Stimulated activated naive CD4-positive, alpha-beta T cell (primary cell): ENCODE data around the gene NGB.
"Not testable (repeated sequence)": the region's sequence is repeated elsewhere in the genome, so short reads cannot be mapped to it uniquely, and the experiment has no call there.

Source experiments
- DNase-seq, 6 experiments: peaks; one replicate each; lab custom pipeline; 2025; lab: John Stamatoyannopoulos, UW

Gene NGB, protein sequence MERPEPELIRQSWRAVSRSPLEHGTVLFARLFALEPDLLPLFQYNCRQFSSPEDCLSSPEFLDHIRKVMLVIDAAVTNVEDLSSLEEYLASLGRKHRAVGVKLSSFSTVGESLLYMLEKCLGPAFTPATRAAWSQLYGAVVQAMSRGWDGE

DNA sequence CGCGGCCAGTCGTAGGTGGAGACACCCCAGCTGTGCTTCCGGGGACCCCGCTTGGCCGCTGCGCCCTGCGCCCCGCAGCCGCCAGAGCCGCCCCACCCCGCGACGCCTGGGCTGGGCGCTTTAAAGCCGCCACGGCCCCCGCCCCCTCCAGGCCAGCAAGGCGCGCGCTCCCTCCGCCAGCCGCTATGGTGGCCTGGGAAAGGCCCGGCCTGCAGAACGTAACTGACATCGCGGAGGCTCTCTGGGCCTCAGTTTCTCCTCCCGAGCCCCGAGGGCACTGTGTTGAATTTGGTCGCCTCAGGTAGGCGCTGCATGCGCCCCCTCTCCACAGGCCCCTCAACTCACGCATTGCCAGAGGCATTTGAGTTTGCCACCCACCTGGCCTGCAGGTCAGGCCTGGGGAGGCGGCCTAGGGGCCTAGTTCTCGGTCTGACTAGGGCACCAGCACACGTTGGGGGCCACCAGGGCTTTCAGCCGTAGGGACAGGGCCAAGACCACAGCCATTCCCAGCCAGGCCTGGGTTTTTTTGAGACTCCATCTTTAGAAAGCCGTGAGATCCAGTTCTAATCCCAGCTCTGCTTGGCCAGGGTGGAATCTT is at the start of gene NGB:
Gene NGB (minus strand): TSS at position 94 of the 598 bp plus-strand sequence. CDS start 269 bp downstream, outside the sequence.
- no peak for DNase-seq

DNA sequence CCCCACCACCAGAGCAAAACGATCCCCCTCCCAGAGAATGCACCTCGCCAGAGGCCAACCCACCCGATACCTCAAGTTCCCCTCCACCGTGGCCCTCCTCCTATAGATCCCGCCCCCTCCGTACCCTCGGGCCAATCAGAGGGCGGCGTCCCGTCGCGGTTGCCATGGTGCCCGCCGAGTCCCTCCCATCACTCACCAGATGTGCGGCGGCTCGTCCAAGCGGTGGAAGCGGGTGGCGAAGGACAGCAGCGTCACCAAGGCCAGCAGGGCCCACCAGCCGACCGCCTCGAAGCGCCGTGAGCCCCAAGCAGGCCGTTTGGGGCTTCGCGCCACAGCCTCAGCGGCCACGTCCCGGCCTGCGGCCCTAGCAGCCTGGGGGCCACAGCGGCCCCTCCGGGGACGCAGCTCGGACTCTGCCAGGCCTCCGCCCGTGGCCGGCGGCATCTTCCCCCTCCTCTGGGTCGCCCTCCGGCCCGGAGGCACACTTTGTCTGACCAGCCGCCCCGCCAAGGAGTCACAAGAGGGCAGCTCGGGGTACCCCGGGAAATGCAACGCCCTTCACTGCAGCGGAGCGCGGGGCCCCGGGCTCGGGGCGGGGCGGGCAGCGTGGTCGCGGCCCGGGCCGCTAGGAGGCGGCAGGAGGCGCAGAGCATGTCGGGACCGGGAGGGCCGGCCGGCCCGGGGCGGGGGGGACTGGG is 49.4 kb upstream of the NGB start, which contains the start of gene POMT2:
Gene POMT2 (minus strand): TSS at position 646 of the 698 bp plus-strand sequence. CDS start 202 bp downstream, at position 444.
- DNase-seq = peak; percentile 82 to 90 (median 89)

DNA sequence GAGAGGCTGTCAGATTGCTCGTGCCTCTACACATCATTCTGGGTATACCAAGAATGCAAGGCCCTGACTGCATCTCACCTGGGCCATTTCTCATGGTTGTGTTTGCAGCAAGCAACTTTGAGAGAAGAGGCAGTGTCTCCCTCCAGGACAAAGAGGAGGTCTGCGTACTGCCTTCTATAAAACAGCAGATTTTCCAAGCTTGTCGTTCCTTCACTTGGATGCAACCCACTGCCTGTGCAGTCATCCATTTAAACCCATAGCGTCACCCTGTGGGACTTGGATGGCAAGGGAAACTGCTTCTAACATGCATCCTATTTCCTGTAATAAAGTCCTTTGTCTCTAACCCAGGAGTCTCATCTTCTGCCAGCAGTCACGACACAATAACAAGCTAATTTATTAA is 48.4 kb upstream of the NGB start:
- no peak for DNase-seq

DNA sequence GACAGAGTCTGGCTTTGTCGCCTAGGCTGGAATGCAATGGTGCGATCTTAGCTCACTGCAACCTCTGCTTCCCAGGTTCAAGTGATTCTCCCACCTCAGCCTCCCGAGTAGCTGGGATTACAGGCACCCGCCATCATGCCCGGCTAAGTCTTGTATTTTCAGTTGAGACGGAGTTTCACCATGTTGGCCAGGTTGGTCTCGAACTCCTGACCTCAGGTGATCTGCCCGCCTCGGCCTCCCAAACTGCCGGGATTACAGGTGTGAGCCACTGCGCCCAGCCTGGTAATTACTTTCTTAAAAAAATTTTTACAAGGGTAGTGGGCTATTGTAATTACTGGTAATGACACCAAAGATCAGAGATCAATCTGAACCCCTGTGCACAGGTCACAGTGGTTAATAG is 47.8 kb upstream of the NGB start:
- DNase-seq = not testable (repeated sequence)

DNA sequence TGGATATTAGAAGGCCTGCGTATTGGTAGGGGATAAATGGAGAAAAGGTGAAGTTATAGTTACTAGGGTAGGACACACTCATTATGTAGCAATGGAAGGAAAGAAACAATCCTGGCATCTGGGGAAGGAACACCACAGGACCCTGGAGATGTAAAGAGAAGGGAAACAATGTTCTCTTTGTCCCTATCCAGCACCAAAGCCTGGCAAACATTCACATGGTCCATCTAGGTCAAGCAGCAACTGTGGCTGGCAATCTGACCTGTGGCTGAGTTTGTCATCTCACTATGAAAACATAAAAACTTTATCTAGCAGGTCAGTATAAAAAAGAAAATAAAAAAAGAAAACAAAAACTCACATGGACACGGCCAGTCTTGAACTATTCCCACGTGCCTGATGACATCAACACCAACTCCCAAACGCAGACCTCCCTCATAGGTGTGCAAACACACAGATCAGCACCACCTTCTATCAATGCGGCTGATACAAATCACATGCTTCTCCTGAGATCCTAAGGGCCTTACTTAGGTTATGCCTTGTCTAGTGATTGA is 47.1 kb upstream of the NGB start:
- no peak for DNase-seq

DNA sequence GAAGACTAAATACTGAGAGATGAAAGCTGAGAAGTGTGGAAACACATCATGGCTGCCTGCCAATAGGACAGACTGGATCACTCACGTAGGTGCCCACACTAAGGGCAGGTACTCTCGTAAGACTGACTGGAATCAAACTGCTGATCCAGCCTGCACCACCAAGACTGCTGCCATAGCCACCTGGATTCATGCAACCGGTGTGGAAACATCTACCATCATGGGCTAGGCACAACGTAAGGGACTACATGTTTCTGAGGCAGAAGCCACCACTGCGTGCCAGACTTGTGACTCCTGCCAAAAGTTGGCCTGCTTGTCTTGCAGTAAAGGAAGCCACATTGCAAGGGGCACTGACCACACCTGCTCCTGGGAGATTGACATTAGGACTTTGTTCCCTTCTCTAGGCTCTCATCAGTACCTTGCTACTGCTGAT is 45.9 kb upstream of the NGB start:
- DNase-seq = no peak

DNA sequence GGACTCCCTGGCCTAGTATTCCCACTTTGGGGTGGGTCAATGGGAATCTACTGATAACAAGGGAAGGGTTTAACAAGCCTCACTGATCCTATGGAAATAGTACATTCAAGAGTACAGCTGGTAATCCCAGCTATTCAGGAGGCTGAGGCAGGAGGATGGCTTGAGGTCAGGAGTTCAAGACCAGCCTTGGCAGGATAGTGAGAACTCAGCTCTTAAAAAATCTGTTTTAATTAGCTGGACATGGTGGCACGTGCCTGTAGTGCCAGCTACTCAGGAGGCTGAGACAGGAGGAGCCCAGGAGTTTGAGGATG is 45.1 kb upstream of the NGB start:
- DNase-seq = no peak

DNA sequence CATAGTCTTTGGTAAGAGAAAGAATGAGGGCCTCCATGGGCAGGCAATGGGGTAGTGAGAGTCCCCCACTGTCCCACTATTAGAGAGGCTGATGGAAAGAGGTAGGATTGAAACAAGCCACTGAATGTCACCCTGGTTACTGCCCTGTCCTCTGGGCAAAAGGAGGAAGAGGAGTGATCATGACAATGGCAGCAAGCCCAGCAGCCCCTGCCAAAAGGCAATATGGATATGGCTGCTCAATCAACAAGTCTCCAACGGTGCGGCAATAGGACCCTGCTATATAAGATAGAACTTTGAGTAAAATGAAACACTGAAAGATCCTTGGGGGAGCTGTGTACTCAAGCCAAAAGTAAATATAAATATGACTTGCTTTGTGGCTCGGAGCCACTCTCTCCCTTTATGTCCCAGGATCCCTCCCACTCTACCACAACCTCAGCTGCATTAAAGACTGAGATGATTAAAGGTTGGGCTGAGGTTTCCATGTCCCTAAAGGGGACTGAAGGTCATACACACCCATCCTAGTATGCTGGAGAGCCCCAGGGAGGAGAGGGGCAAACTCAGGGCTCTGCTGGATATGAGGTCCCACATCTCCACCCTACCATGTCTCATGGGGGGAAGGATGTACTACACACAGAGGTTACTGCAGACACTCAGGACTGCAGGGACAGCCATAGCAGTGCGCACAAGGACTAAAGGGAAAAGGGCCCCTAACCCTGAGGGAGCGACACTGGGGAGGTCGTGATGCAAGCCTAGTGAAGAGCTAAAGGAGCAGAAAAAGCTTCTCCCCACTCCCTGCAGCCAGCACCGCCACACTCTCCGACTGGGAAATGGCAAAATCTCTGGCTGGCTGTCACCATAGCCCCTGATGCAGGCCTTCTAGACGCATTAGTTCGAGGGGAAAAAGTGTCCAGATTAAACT is 43.8 kb upstream of the NGB start:
- no peak for DNase-seq

DNA sequence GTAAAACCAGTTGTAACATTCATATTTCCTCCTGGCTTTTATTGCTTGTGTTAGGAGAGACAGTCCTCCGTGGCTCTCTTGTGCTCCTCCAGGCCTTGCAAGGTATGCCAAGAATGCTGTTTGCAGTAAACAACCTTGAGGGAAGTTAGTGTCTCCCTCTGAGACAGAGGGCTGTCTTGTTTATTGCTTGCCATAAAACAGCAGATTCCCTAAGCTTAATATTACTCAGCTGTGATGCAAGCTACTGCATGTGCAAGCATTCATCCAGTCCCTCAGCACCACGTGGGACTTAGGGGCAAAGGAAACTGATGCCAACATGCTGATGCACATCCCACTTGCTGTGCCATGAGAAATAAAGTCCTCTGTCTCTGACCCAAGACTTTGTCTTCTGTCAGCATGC is 43.0 kb upstream of the NGB start:
- DNase-seq = no peak

DNA sequence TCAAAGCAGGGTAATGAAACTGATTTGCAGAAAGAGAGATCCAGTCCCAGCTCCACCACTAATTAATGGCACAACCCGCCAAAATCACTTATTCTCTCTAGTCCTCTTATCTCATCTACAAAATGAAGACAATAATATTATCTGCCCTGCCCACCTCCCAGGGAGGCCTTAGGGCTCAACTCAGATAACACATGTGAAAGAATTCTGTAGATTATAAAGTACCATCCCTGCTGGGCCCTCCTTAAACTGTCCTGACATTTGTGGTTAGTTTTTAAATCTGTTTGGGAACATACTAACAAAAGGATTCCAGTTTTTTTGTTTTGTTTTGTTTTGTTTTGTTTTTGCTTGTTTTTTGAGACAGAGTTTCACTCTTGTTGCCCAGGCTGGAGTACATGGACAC is 42.4 kb upstream of the NGB start:
- DNase-seq = no peak

DNA sequence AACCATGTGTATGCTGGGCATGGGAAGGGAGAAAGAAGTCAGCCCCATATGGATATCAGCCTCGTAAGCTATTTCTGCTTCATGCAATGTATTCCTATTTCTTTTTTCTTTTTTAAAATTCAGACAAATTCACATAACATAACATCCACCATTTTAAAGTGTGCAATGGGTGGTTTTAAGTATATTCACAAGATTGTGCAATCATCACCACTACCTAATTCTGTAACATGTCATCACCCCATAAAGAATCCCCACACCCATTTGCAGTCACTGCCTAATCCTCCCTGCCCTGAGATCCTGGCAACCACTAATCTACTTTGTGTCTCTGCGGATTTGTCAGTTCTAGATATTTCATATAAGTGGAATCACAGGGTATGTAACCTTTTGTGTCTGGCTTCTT is 40.2 kb upstream of the NGB start:
- no peak for DNase-seq

DNA sequence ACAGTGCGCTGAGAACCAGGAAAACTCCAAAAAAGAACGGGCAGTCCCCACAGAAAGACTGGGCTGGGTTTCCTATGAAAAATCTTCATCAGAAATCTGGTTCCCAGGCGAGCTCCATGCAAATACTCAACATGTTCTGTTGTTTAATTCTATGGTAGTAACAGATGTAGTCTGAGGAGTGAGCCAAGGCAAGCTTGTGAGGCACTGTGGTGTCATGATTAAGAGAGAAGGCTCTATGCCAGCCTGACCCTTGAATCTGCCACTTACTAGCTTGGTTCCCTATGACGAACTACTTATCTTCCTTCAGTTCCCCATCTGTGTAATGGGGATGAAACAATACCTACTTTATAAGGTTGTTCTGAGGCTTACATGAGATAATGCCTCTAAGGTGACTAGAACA is 39.0 kb upstream of the NGB start:
- no peak for DNase-seq

DNA sequence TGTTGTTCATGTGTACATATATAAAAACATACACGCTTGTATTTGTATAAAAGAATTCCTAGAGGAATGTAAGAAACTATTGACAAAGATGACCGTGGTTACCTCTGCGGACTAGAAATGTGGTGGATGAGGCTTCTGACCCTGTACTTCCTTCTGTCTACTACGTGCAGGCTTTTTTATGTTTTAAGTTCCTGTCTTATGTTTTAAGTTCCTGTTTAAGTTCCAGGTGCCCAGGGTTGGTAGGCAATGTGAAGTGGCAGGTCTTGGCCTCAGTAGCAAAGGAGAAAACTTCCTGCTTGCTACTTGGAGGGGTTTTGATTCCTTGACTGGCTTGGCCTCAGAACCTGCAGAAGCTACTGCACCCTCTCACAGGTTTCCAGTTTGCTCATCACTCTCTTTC is 38.1 kb upstream of the NGB start:
- DNase-seq = no peak

DNA sequence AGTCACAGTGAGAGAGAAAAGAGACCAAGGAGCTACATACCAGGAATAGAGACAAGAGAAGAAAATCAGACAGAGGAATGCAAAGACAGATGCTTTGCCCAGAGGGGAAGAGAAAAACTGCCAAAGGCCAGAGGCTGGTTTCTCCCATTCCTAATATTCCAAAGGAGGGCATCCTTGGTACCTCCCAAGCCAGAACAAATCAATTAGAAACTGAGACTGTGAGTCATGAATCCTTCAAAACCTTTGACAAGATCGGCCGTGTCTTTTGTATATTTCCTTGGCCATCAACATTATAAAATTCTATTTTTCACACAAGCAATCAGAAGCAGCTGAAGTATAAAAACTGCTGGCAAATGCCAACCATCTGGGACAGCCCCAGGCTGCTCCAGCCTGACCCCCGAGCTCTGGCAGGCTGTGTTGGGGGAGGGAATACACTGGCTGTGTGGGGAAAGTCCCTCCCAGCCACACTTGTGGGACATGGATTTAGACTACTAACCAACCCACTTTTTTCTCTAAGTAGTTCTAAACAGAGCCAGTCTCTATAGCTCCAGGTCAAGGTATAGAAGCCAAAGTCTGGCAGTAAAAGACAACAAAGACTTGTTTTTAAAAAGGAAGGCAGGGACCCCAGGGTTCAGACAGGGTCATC is 36.0 kb upstream of the NGB start:
- DNase-seq = no peak

DNA sequence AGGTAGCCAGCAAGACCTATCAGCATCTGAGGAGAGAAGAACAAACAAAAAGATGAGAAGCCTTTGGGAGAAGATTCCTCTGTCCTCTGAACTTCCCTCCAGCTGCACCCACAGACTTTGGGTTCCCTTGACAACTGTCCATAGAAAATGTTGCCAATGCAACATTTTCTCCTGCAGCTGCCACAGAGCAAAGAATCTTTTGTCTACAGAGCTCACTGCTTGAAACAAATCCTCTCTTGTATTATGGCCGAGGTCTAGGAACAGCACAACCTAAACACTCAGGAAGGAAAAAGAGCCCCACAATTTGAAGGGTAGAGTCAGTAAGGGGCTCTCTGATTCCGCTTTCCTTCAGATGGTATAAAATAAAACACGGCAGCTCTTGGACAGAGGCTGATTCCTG is 35.4 kb upstream of the NGB start:
- no peak for DNase-seq

DNA sequence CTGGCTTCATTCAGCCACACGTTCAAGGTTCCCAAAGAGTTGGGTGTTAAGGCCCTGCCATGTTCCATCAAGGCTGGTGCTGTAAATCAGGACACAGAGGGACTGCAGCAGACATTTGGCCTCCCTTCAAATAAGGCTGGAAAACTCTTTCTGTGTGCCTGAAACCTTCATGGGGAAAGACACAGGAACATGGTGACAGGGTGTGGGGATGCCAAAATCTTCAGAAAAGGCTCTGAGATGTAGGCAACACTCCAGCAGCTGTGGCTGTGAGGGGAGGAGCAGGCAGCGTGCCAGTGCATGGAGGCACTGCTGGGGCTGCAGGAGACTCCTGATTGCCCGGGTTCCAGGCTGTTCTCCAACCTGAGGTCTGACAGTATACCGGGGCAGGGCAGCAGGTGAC is 34.7 kb upstream of the NGB start:
- DNase-seq = no peak

DNA sequence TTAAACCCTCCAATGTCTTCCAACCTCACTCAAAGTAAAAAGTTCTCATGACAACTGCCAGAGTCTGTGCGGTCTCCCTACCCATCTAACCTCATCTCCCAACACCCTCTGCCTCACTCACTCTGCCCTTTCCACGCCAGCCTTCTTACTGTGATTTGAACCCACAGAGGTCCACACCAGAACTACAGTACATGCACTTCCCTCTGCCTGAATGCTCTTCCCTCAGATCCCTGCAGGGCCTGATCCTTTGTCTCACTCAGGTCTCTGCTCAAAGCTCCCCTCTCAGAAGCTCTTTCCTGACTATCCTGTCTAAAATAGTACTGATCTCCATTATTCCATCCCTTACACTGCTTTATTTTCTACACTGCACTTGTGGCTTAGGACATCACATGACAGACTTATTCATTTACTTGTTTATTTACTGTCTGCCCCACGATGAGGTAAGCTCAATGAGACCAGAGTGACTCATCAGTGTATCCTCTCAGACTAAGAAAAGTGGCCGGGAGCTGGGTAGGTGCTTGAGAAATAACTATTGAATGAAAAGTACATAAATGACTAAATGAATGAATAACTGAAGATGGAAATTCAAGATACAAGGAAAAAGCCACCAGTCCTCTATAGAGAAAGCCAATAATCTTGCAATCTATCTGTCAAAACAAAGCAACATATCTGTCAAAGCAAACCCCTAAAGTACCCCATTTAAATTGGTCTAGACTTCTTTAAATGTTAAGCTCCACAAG is 32.6 kb upstream of the NGB start:
- DNase-seq = no peak

DNA sequence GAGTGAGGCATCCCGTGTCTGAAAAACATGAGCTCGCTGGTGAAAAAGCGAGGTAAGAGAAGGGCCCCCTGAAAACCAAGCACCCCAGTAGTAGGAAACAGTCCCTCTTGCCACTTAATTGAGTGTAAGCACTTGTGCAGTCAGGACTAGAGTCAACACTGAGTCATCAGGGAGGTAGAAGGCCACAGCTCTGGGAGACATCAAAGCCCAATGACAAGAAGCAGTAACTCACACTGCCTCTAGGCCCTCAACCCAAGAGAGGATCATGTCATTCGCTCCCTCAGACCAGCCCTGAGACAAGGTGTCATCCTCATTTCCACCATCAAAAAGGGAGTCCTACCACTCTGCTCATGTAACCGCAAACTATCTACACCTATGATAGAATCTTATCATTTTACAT is 31.9 kb upstream of the NGB start:
- no peak for DNase-seq

DNA sequence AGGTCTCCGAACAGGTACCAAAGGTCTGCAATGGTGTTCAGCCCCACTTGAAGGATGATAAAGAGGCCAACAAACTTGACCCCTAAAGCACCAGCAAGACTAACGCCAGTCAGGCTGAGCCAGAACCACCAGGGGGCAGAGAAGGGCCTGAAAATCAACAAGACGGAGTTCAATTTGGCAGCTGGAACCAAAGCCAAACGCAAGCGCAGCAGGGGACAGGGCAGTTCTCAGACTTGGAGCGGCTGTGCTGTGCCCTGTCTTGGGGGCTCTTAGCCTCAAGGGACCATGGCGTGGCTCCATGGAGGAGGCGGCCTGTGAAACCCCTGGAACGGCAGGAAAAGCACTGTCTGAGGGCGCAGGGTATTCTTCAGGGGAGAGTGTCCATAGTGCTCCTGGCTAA is 30.1 kb upstream of the NGB start:
- DNase-seq = peak in 5 of 6 experiments; percentile 16 to 46 (median 30)

DNA sequence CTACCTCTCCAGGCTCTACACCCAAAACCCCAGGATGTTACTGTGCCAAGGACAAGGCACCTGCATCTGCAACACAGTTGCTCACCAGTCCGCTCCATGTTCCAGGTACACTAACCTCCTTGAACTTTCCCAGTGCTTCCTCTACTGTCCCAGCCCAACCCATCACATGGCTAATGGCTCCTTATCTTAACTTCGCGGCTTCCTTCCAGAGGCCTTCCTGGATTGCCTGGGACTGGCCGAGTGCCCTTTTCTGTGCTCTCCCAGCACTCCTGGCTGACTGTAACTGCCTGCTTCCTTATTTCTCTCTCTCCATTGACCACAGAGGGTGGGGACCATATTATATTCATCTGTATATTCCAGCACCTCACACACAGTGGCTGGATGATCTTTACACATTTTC is 28.8 kb upstream of the NGB start:
- DNase-seq = no peak

DNA sequence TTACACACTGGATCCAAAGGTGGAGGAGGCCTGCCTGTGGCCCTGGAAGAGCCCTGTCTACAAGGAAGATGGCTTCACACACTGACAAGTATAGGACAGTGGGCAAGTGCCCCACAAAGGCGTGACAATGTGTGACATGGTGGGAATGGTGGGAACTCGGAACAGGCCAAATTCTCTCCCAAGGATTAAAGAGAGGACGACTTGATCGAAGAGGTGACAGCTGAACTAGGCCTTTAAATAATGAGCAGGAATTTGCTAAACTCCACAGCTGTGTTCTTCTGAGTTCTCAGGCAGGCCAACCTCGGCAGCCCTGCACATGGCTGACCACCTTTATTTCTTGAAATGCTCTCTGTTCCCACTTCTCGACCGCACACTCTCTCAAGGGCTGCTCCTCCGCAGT is 25.9 kb upstream of the NGB start:
- no peak for DNase-seq
